Coronary artery (tissue), 2 donors: ENCODE results near the gene UQCRC2.

Experiments used
- DNase-seq: peaks from one replicate; pipeline ENCODE4 v3.0.0-alpha.2; 2017; ENCODE audit warnings: low spot score
- H3K27ac ChIP-seq, 2 donors: fragments of 200-600 bp; sonication (generic); one replicate each; pipeline ENCODE4 v1.5.1; 2016 to 2019
- H3K4me3 ChIP-seq: fragments of 200-600 bp; sonication (generic); 2 replicates; pipeline ENCODE4 v1.5.1; 2016; ENCODE audit warnings: mild to moderate bottlenecking, moderate library complexity
- CTCF ChIP-seq: fragments of 200-600 bp; sonication (generic); IDR thresholded peaks from one replicate; pipeline ENCODE4 v1.5.1; 2019; ENCODE audit warnings: antibody characterized with exemption

UQCRC2 gene

GRCh38 chr16:22010902-22011301, 57.7 kb downstream of the UQCRC2 start:
- H3K27ac ChIP-seq, result no peak overlapping the region
- no peak for TF ChIP-seq CTCF
- DNase-seq, result no peak
- H3K4me3 ChIP-seq, result no peak overlapping the region

GRCh38 chr16:22012241-22012640, 59.1 kb downstream of the UQCRC2 start:
- H3K27ac ChIP-seq, result no peak overlapping the region
- no peak for TF ChIP-seq CTCF
- no peak overlapping the region for H3K4me3 ChIP-seq
- DNase-seq, result no peak

- Histone ChIP-seq H3K27ac (no peak overlapping the region), H3K4me3 (no peak overlapping the region)
- no peak for DNase-seq
- no peak for TF ChIP-seq CTCF
Measured at GRCh38 chr16:22013486-22013885, 60.3 kb downstream of the UQCRC2 start.

GRCh38 chr16:22014271-22014873, 61.2 kb downstream of the UQCRC2 start:
- Histone ChIP-seq H3K27ac (no peak overlapping the region), H3K4me3 (no peak overlapping the region)
- no peak for TF ChIP-seq CTCF
- no peak for DNase-seq

- Histone ChIP-seq H3K4me3 (no peak overlapping the region), H3K27ac (no peak overlapping the region)
- TF ChIP-seq CTCF, result no peak
- no peak for DNase-seq
Measured at GRCh38 chr16:22016927-22017326, 63.8 kb downstream of the UQCRC2 start.

- Histone ChIP-seq H3K4me3 (no peak overlapping the region), H3K27ac (no peak overlapping the region)
- no peak for DNase-seq
- TF ChIP-seq CTCF, result no peak
Measured at GRCh38 chr16:22018559-22018958, 65.4 kb downstream of the UQCRC2 start.

- DNase-seq, result no peak
- no peak for TF ChIP-seq CTCF
- Histone ChIP-seq H3K27ac (no peak overlapping the region), H3K4me3 (no peak overlapping the region)
Measured at GRCh38 chr16:22022151-22022550, 69.0 kb downstream of the UQCRC2 start.
